ENCODE data around the gene PPARD.

Gene PPARD

DNA sequence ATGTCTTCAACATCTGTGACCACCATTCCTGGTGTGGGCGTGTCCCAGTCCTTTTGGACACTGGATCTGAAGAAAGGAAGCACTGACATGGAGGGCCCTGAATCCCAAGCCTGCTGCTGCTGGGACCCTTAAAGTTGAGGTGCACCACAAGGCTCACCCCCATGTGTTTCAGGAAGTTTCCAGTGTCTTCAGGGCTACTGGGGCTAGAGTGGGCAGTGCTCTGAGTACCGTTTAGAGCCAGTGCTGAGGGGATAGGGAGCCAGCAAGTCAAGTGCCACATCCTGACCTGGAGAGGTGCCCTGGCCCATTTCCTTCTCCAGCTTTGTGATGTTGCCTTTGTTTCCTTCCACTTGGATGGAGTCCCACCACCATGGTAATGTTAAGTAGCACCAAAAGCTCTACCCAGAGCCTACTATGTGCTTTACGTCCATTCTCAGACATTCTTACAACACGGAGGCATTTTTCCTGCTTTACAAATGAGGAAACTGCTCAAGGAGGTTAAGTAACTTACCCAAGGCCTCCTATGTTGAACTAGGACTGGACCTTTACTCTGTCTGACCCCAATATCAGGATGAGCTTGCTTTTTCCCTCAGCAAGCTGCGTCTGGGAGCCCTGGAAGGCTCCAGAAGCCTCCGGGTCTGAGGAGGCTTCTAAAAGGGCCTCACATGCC, 45.3 kb upstream of the PPARD start:
- TF ChIP-seq ZBTB7A (IDR thresholded peaks at IDR 0.05; ENCODE audit: low read depth) (no peak), RAD21 (IDR thresholded peaks at IDR 0.05; ENCODE audit: low read depth) (no peak), YY1 (IDR thresholded peaks at IDR 0.05; ENCODE audit: low read depth) (no peak), EGR1 (IDR thresholded peaks at IDR 0.05) (no peak), NFIC (IDR thresholded peaks at IDR 0.05) (no peak), TCF12 (IDR thresholded peaks at IDR 0.05; ENCODE audit: low read depth) (no peak)
- TF ChIP-seq, protein P1, sequence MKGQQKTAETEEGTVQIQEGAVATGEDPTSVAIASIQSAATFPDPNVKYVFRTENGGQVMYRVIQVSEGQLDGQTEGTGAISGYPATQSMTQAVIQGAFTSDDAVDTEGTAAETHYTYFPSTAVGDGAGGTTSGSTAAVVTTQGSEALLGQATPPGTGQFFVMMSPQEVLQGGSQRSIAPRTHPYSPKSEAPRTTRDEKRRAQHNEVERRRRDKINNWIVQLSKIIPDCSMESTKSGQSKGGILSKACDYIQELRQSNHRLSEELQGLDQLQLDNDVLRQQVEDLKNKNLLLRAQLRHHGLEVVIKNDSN (IDR thresholded peaks at IDR 0.05): no peak

DNA sequence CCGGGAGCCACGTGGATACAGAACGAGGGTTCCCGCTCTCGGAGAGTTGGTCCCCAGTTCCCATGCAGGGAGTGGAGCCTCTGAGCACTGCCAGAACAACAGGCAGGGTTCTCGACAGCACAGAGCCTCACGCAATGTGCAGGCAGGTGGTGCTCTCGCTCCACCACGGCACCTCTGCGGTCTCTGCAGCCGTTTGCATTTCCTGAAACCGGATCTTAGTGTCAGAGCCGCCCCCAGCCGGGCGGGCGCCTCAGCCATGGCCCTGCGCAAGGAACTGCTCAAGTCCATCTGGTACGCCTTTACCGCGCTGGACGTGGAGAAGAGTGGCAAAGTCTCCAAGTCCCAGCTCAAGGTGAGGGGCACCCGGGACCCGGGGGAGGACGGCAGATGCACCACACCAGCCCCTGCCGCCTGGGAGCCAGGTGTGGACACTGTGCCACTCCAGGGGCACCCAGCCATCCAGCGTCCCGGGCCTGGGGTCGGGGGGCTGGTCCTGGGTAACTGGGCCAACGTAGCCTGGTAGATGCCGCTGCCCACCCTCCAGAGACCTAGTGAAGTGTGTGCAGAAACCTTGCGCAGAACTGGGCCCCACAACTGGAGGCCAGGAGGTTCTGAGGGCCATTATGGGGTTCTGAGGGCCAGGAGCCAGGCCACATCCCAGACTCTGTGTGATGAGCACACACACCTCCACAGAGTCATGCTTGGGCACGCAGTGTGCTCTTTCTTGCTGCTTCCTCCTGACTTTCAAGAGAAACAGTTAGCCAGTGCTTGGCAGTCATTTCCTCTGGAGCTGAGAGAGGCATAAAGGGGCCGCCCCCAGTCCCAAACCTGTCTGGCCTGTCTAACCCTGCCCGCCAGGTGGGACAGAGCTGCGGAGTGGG, 44.5 kb upstream of the PPARD start, which contains the start of gene DEF6:
Gene DEF6, plus strand, starts transcription at position 218 of the 881 bp plus-strand sequence. Its CDS starts 39 bp downstream, at position 257.
- TF ChIP-seq RAD21 (IDR thresholded peaks at IDR 0.05; ENCODE audit: low read depth) (peak; percentile 99), TEAD4 (IDR thresholded peaks at IDR 0.05) (no peak), EP300 (IDR thresholded peaks at IDR 0.05; ENCODE audit: borderline replicate concordance) (no peak), EGR1 (IDR thresholded peaks at IDR 0.05) (no peak; the same call in 1 of the 2 replicates), YY1 (IDR thresholded peaks at IDR 0.05; ENCODE audit: low read depth) (peak; percentile 61; the same call in 1 of the 2 replicates), TAF1 (IDR thresholded peaks at IDR 0.05; ENCODE audit: low read depth) (no peak), NFIC (IDR thresholded peaks at IDR 0.05) (no peak), TCF12 (IDR thresholded peaks at IDR 0.05; ENCODE audit: low read depth) (peak; percentile 56), ZBTB7A (IDR thresholded peaks at IDR 0.05; ENCODE audit: low read depth) (0 out of 2 replicates have a peak, but pooled peaks have one; percentile 34)
- TF ChIP-seq, protein P2, sequence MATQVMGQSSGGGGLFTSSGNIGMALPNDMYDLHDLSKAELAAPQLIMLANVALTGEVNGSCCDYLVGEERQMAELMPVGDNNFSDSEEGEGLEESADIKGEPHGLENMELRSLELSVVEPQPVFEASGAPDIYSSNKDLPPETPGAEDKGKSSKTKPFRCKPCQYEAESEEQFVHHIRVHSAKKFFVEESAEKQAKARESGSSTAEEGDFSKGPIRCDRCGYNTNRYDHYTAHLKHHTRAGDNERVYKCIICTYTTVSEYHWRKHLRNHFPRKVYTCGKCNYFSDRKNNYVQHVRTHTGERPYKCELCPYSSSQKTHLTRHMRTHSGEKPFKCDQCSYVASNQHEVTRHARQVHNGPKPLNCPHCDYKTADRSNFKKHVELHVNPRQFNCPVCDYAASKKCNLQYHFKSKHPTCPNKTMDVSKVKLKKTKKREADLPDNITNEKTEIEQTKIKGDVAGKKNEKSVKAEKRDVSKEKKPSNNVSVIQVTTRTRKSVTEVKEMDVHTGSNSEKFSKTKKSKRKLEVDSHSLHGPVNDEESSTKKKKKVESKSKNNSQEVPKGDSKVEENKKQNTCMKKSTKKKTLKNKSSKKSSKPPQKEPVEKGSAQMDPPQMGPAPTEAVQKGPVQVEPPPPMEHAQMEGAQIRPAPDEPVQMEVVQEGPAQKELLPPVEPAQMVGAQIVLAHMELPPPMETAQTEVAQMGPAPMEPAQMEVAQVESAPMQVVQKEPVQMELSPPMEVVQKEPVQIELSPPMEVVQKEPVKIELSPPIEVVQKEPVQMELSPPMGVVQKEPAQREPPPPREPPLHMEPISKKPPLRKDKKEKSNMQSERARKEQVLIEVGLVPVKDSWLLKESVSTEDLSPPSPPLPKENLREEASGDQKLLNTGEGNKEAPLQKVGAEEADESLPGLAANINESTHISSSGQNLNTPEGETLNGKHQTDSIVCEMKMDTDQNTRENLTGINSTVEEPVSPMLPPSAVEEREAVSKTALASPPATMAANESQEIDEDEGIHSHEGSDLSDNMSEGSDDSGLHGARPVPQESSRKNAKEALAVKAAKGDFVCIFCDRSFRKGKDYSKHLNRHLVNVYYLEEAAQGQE (IDR thresholded peaks at IDR 0.05; ENCODE audit: low read depth): no peak
- TF ChIP-seq, protein P1 (IDR thresholded peaks at IDR 0.05): peak; percentile 16; the same call in 1 of the 2 replicates
- TF ChIP-seq, protein P3, sequence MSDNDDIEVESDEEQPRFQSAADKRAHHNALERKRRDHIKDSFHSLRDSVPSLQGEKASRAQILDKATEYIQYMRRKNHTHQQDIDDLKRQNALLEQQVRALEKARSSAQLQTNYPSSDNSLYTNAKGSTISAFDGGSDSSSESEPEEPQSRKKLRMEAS (IDR thresholded peaks at IDR 0.05): peak; percentile 86

DNA sequence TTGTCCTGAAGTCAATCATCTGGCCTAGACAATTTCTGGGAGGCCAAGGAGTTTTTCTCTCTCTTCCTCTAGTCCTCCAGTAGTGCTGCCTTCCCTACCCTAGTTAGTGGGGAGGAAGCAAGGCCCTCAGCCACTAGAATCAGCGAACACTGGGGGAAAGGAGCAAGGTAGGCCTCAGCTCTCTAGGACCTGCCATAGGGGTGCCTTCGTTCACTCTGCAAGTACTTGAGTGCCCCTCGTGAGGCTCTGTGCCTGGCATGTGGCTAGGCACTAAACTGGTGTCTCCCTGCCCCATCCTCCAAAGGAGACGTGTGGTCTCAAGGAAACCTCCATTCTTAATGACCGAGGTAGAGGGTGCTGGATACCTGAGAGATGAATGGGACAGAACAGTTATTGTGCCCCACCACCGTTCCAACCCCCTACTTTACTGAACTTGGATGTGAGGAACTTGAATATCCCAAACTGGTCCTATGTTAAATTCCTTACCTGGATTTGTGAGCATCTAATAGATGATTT, 43.7 kb upstream of the PPARD start:
- TF ChIP-seq RAD21 (IDR thresholded peaks at IDR 0.05; ENCODE audit: low read depth): no peak
- TF ChIP-seq TEAD4 (IDR thresholded peaks at IDR 0.05): no peak
- no peak for TF ChIP-seq YY1 (IDR thresholded peaks at IDR 0.05; ENCODE audit: low read depth)
- no peak for TF ChIP-seq CREB1 (IDR thresholded peaks at IDR 0.05; ENCODE audit: low read depth)
- TF ChIP-seq, protein P3 (IDR thresholded peaks at IDR 0.05): no peak
- TF ChIP-seq, protein P1 (IDR thresholded peaks at IDR 0.05): no peak

DNA sequence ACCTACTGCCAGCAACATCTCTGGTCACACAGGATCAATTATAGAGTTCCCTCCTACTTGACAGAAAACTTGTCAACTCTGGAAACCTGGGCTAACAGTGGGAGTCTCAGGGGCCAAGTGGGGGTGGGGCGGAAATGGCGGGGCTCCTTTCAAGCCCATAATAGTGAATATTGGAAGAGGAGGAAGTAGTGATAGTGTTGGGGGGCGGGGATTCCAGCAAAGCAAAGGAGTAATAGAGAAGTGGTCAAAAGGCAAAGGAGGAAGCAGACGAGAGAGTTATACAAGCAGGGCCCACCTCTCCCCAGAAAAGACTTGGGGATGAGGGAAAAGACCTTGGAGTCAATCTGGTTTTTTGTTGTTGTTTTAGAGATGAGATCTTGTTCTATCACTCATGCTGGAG, 42.7 kb upstream of the PPARD start:
- TF ChIP-seq, protein P1 (IDR thresholded peaks at IDR 0.05): no peak
- TF ChIP-seq RAD21 (IDR thresholded peaks at IDR 0.05; ENCODE audit: low read depth): no peak
- TF ChIP-seq, protein P2 (IDR thresholded peaks at IDR 0.05; ENCODE audit: low read depth): no peak
- TF ChIP-seq EGR1 (IDR thresholded peaks at IDR 0.05): no peak
- no peak for TF ChIP-seq TEAD4 (IDR thresholded peaks at IDR 0.05)
- TF ChIP-seq TCF12 (IDR thresholded peaks at IDR 0.05; ENCODE audit: low read depth): no peak
- TF ChIP-seq EP300 (IDR thresholded peaks at IDR 0.05; ENCODE audit: borderline replicate concordance): no peak
- no peak for TF ChIP-seq ZBTB7A (IDR thresholded peaks at IDR 0.05; ENCODE audit: low read depth)
- TF ChIP-seq FOXM1 (IDR thresholded peaks at IDR 0.05; ENCODE audit: borderline replicate concordance, low read depth): no peak
- TF ChIP-seq CREB1 (IDR thresholded peaks at IDR 0.05; ENCODE audit: low read depth): no peak
- no peak for TF ChIP-seq TAF1 (IDR thresholded peaks at IDR 0.05; ENCODE audit: low read depth)
